CD8-positive, alpha-beta memory T cell (primary cell): ENCODE results near the gene ZNF687. TPM values are rescaled to one million over a fixed set of nuclear protein-coding genes. Genes with fewer than 3 reads are reported as not detected.
"Not testable (repeated sequence)": the region's sequence is repeated elsewhere in the genome, so short reads cannot be mapped to it uniquely, and the experiment has no call there.

Experiments
- CTCF ChIA-PET: fragments of 350-600 bp; sonication (Branson Sonifier 250); formaldehyde crosslinking; loops from one replicate; lab custom pipeline; 2021; ENCODE audit warnings: antibody characterized with exemption; lab: Charles Lee
- POLR2A ChIA-PET: fragments of 350-600 bp; sonication (Branson Sonifier 250); formaldehyde crosslinking; loops from one replicate; lab custom pipeline; 2021; ENCODE audit warnings: antibody characterized with exemption; lab: Charles Lee
- DNase-seq, 5 donors: peaks; one replicate each; pipeline versions ENCODE4 v3.0.0 to v3.0.0-alpha.2; 2020 to 2022; ENCODE audit warnings: mixed read lengths in 1 of 5
- H3K27ac ChIP-seq: one replicate; pipeline ENCODE4 v1.7.0; 2013; ENCODE audit warnings: low read depth, mild to moderate bottlenecking, low read length, moderate library complexity
- H3K27me3 ChIP-seq: 2 replicates; pipeline ENCODE4 v1.7.0; 2013; ENCODE audit warnings: low read length, mild to moderate bottlenecking; ENCODE audit not compliant: insufficient read depth, poor library complexity, severe bottlenecking
- H3K36me3 ChIP-seq: 2 replicates; pipeline ENCODE4 v1.7.0; 2013; ENCODE audit warnings: mild to moderate bottlenecking, low read length, moderate library complexity; ENCODE audit not compliant: insufficient read depth
- H3K4me1 ChIP-seq: 2 replicates; pipeline ENCODE4 v1.7.0; 2013; ENCODE audit warnings: mild to moderate bottlenecking, low read length, moderate library complexity; ENCODE audit not compliant: insufficient read depth
- H3K4me3 ChIP-seq: 2 replicates; pipeline ENCODE4 v1.7.0; 2013; ENCODE audit warnings: mild to moderate bottlenecking, low read length
- H3K9me3 ChIP-seq: 2 replicates; pipeline ENCODE4 v1.7.0; 2013; ENCODE audit warnings: mild to moderate bottlenecking, low read length
- H3K27ac Mint-ChIP-seq, 8 donors: one replicate each; pipeline ENCODE4 v1.8.0; 2020 to 2021; ENCODE audit warnings: mixed read lengths in 8 of 8, mild to moderate bottlenecking in 6 of 8, inconsistent platforms in 3 of 8, moderate library complexity in 3 of 8
- H3K27me3 Mint-ChIP-seq, 2 donors: one replicate each; pipeline ENCODE4 v1.8.0; 2020 to 2021; ENCODE audit warnings: mixed read lengths in 2 of 2, mild to moderate bottlenecking in 1 of 2, moderate library complexity in 1 of 2
- H3K36me3 Mint-ChIP-seq, 3 donors: one replicate each; pipeline ENCODE4 v1.8.0; 2020 to 2021; ENCODE audit warnings: mixed read lengths in 3 of 3, inconsistent platforms in 1 of 3, mild to moderate bottlenecking in 1 of 3
- H3K4me1 Mint-ChIP-seq, 3 donors: one replicate each; pipeline ENCODE4 v1.8.0; 2020 to 2021; ENCODE audit warnings: mixed read lengths in 3 of 3, inconsistent platforms in 1 of 3, mild to moderate bottlenecking in 1 of 3
- H3K4me3 Mint-ChIP-seq, 7 donors: one replicate each; pipeline ENCODE4 v1.8.0; 2020 to 2021; ENCODE audit warnings: mixed read lengths in 7 of 7, mild to moderate bottlenecking in 6 of 7, moderate library complexity in 4 of 7, inconsistent platforms in 2 of 7
- H3K9me3 Mint-ChIP-seq, 5 donors: one replicate each; pipeline ENCODE4 v1.8.0; 2020 to 2022; ENCODE audit warnings: mixed read lengths in 5 of 5, mild to moderate bottlenecking in 3 of 5, moderate library complexity in 2 of 5, inconsistent platforms in 1 of 5
- polyA plus RNA-seq: library from polyadenylated mRNA; unstranded; fragments of 300-500 nt; fragmentation: Illumina TruSeq; gene quantifications from one replicate; pipeline ENCODE4 v1.2.3, GENCODE V29; 2021
- total RNA-seq, 2 experiments: library from RNA; stranded (reverse); gene quantifications; one replicate each; pipeline ENCODE4 v1.2.3, GENCODE V29; 2021

Gene ZNF687
- total and polyA plus RNA-seq, 3 experiments from 2014 or later, result 1.6 to 26.5 (median 23.8) TPM

DNA sequence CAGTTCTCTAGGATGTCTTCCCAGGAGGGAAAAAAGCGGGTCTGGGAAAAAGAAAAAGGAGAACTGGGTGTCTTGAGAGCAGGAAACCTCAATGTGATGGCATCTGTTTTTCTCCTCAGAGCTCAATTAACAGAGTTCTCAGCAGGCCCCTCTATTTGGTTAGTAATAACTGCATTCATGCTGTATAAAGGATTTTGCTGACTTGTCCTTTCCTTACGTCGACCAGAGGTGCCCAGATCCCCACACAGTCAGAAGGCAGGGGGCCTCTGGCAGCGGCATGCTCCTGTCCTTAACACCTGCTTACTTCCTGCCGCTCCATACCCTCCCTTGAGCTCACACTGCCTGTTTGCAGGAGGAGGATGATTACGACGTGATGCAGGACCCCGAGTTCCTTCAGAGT lies 15.3 kb upstream of the ZNF687 start:
- Histone ChIP-seq H3K27me3 (no peaks in the 10 kb centered on the region), H3K4me3 (no peak overlapping the region), H3K9me3 (no peaks in the 10 kb centered on the region), H3K36me3 (peaks cover 39% of the 10 kb centered on the region), H3K4me1 (no peaks in the 10 kb centered on the region), H3K27ac (no peak overlapping the region)
- DNase-seq, result no peak
- H3K4me1 Mint-ChIP-seq, result peaks cover 0 to 5% (median 0%) of the 10 kb centered on the region in 3 donors
- no peaks in the 10 kb centered on the region for H3K27me3 Mint-ChIP-seq
- POLR2A ChIA-PET, result no interaction called here
- H3K36me3 Mint-ChIP-seq, result peaks cover 10 to 66% (median 13%) of the 10 kb centered on the region in 3 donors
- H3K27ac Mint-ChIP-seq, result peak overlapping the region in 1 of 8 donors; percentile 61
- CTCF ChIA-PET, result no interaction called here
- H3K4me3 Mint-ChIP-seq, result no peak overlapping the region
- no peaks in the 10 kb centered on the region for H3K9me3 Mint-ChIP-seq

DNA sequence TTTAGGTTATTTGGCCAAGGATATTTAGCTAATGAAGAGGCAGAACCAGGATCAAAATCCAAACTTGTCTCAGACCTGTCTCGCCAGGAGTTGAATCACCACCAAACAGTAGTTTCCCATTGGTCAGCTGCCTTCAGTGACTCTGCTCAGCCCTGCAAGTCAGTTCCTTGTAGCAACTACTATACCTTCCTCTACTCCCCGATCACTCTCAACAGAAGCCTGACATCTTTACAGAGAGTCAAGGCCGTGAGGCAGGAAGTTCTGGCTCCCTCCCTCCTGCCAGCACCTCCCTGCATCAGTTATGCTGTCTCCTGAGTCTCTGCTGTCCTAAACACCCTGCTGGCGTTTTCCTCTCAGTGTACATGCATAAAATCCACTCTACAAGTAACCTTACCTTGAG lies 14.3 kb upstream of the ZNF687 start:
- CTCF ChIA-PET, result no interaction called here
- Mint-ChIP-seq H3K27ac (peak overlapping the region in 1 of 8 donors; percentile 73), H3K4me3 (no peak overlapping the region), H3K9me3 (no peaks in the 10 kb centered on the region), H3K4me1 (no peaks in the 10 kb centered on the region), H3K27me3 (no peaks in the 10 kb centered on the region), H3K36me3 (peaks cover 10 to 64% (median 15%) of the 10 kb centered on the region in 3 donors)
- H3K4me1 ChIP-seq, result no peaks in the 10 kb centered on the region
- H3K4me3 ChIP-seq, result no peak overlapping the region
- POLR2A ChIA-PET, result no interaction called here
- H3K9me3 ChIP-seq, result no peaks in the 10 kb centered on the region
- no peak for DNase-seq
- H3K27me3 ChIP-seq, result no peaks in the 10 kb centered on the region
- no peak overlapping the region for H3K27ac ChIP-seq
- H3K36me3 ChIP-seq, result peaks cover 31% of the 10 kb centered on the region

DNA sequence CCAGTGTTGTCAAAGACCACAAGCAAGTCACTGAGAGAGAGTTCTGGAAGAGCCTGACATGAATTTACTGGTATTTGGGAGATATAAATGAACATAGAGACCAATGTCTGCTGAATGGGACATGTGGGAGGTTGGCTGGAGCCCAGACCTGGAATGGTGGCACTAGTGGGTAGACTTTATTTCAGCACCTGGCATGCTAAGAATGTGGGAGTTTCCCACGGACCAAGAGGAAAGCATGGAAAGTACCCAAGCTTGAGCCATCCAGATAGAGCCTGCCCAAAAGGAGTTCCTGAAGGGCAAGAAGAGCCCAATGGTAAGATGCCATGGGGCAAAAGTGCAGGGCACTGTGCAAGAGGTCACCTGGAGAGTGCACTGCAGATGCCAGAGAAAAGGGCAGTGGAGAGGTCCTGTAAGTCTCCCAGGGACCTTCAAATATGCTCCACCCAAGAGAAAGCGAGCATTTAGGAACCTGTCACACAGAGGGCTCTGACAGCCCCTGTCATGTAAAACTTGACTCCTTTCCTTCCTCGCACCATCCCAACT lies 8.1 kb upstream of the ZNF687 start:
- CTCF ChIA-PET, result no interaction called here
- POLR2A ChIA-PET, result no interaction called here
- Mint-ChIP-seq H3K9me3 (no peaks in the 10 kb centered on the region), H3K36me3 (peaks cover 0 to 18% (median 4%) of the 10 kb centered on the region in 3 donors), H3K27ac (peak overlapping the region in 1 of 8 donors; percentile 60), H3K4me1 (no peaks in the 10 kb centered on the region), H3K27me3 (peaks cover 0 to 2% of the 10 kb centered on the region in 2 donors), H3K4me3 (no peak overlapping the region)
- H3K27ac ChIP-seq, result no peak overlapping the region
- no peak for DNase-seq
- H3K36me3 ChIP-seq, result no peaks in the 10 kb centered on the region
- H3K4me1 ChIP-seq, result no peaks in the 10 kb centered on the region
- no peaks in the 10 kb centered on the region for H3K27me3 ChIP-seq
- H3K9me3 ChIP-seq, result no peaks in the 10 kb centered on the region
- no peak overlapping the region for H3K4me3 ChIP-seq

DNA sequence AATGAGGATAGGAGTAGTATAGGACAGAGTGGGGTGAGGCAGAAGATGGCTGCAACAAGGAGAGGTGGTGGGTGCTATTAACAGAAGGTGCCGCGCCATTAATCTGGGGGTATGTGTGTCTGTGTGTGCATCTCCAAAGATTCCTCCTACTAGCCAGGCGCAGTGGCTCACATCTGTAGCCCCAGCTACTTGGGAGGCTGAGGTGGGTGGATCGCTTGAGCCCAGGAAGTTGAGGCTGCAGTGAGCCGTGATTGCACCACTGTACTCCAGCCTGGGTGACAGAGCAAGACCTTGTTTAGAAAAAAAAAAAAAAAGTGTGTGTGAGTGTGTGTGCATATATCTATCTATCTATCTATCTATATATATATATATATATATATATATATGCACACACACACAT lies 6.8 kb upstream of the ZNF687 start:
- H3K36me3 Mint-ChIP-seq, result peaks cover 0 to 14% (median 2%) of the 10 kb centered on the region in 3 donors
- H3K9me3 Mint-ChIP-seq, H3K4me3 Mint-ChIP-seq, H3K4me1 Mint-ChIP-seq, H3K4me1 ChIP-seq, H3K27me3 Mint-ChIP-seq, H3K4me3 ChIP-seq, H3K27ac ChIP-seq, H3K9me3 ChIP-seq, POLR2A ChIA-PET, H3K27ac Mint-ChIP-seq, H3K36me3 ChIP-seq, CTCF ChIA-PET, DNase-seq, H3K27me3 ChIP-seq: not testable (repeated sequence)

DNA sequence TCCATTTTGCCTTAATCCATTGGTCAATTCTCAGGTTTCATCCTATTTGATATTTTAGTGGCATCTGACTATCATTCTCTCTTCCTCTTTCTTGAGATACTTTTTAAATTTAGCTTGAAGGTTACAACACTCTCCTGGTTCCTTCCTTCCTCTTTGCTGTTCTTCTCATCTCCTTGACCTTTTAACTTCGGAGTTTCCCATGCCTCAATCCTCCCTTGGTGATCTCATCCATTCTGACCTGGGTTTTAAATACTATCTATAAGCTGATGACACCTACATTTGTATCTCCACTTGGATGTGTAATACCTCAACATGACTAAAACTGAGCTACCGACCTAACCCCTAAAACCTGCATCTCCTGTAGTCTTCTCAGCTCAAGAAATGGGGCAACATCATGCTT lies 4.8 kb upstream of the ZNF687 start:
- Histone ChIP-seq H3K27ac (no peak overlapping the region), H3K4me1 (peaks cover 6% of the 10 kb centered on the region), H3K36me3 (no peaks in the 10 kb centered on the region), H3K4me3 (no peak overlapping the region), H3K27me3 (no peaks in the 10 kb centered on the region), H3K9me3 (no peaks in the 10 kb centered on the region)
- Mint-ChIP-seq H3K27ac (peak overlapping the region in 1 of 8 donors; percentile 52), H3K9me3 (no peaks in the 10 kb centered on the region), H3K27me3 (peaks cover 0 to 7% of the 10 kb centered on the region in 2 donors), H3K4me3 (no peak overlapping the region), H3K4me1 (peaks cover 6 to 12% (median 6%) of the 10 kb centered on the region in 3 donors), H3K36me3 (peaks cover 0 to 16% (median 2%) of the 10 kb centered on the region in 3 donors)
- DNase-seq, result no peak
- ChIA-PET CTCF (interaction anchor here (1.0 kb wide), 1 partner anchor 15 kb away, joined by 3 read pairs; no protein-coding TSS in a partner anchor), POLR2A (no interaction called here)

DNA sequence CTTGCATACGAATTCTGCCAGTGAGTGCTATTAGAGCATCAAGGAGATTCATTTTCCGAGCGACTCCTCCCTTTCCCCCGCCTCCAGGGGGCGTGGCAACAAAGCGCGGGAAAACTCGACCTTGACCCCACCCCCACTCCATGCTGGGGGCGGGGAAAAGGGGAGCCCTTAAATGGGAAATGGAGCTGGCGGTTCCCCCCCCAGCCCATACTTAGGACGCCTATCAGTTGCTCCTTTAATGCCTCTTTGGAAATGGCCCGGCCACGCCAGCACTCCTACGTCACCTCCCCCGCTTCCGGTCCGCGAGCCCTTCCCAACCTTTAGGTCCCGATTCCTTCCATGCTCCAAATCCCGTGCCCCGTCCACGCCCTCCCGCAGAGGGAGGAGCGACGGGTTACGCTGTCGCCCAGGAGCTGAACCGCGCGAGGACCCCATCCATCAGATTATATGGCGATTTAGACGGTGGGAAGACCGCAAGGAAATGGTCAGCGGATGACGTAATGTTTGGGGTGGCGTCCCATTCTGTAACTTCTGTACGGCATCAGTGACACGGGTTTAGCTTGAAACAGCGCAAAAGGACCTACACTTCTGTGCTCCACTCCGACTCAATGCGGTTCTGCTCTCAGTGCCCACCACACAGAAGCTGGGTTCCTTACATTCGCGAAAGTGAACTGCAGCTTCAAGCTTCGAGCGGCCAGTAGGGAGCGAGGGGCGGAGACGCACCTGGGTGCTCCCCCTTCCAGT lies 702 bp upstream of the ZNF687 start:
- DNase-seq, result peak; percentile 92 to 95 (median 92)
- peak overlapping the region; percentile 96 for H3K4me3 ChIP-seq
- H3K27me3 ChIP-seq, result no peaks in the 10 kb centered on the region
- peaks cover 7% of the 10 kb centered on the region for H3K36me3 ChIP-seq
- Mint-ChIP-seq H3K4me1 (peaks cover 29 to 36% (median 35%) of the 10 kb centered on the region in 3 donors), H3K27ac (peak overlapping the region; percentile 96 to 98 (median 98)), H3K36me3 (peaks cover 0 to 31% (median 0%) of the 10 kb centered on the region in 3 donors), H3K9me3 (no peaks in the 10 kb centered on the region), H3K27me3 (peaks cover 0 to 7% of the 10 kb centered on the region in 2 donors), H3K4me3 (peak overlapping the region; percentile 93 to 98 (median 97))
- H3K9me3 ChIP-seq, result no peaks in the 10 kb centered on the region
- peaks cover 22% of the 10 kb centered on the region for H3K4me1 ChIP-seq
- ChIA-PET POLR2A (interaction anchor here (0.6 to 1.7 kb wide), 9 partner anchors 9 to 1046 kb away, joined by 3 to 8 read pairs (median 3); partner anchors contain the start of genes PI4KB, PSMB4, PSMD4 and RPRD2), CTCF (interaction anchor here (0.8 to 1.3 kb wide), 7 partner anchors 13 to 117 kb away, joined by 3 to 8 read pairs (median 4); partner anchors contain the start of gene PI4KB)
- peak overlapping the region; percentile 98 for H3K27ac ChIP-seq

DNA sequence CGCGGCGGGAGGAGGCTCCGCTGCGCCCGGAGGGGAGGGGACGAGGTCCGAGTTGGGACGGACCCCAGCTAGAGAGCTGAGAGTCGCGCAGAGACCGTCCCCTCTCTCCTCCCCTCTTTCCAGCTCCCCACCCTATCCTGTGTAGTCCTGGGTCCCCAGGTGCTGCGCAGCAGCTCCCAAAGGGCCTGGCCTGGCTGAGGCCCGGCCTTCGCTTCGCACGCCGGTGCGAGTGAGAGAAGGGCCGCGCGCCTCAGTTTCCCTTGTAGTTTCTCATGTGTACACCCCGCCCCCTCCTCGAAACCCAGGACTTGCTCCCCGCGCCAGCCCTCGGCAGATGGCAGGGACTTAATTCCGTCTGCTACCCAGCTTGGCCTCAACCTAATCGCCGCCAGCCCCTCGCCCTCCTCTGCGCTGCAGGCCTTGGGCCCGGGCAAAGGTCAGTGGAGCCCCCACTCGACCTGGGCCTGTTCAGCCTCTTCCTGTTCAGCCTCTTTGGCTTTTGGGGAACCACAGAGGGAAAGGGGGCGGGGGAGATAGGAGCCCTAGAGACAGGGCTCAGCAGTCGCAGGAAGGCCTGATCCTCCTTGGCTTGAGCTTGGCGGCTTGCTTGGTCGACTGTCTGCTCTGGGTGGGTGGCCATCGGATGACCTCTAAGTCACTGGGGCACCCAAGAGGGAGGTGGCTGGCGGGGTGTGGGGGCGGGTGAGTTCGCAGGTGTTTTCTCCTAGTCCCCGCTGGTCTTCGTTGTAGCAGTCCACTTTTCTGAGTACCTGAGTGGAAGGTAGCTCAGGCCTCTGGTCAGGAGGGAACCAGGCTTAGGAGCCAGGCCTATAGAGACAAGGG lies 1.0 kb downstream of the ZNF687 start:
- H3K4me1 ChIP-seq, result peaks cover 22% of the 10 kb centered on the region
- Mint-ChIP-seq H3K4me1 (peaks cover 29 to 42% (median 35%) of the 10 kb centered on the region in 3 donors), H3K27me3 (peaks cover 0 to 7% of the 10 kb centered on the region in 2 donors), H3K36me3 (peaks cover 0 to 47% (median 2%) of the 10 kb centered on the region in 3 donors), H3K27ac (peak overlapping the region; percentile 86 to 97 (median 91)), H3K4me3 (peak overlapping the region; percentile 89 to 98 (median 96)), H3K9me3 (no peaks in the 10 kb centered on the region)
- DNase-seq, result peak; percentile 3 to 53 (median 25)
- peaks cover 18% of the 10 kb centered on the region for H3K36me3 ChIP-seq
- no peaks in the 10 kb centered on the region for H3K27me3 ChIP-seq
- ChIA-PET POLR2A (interaction anchor here (0.6 to 1.7 kb wide), 8 partner anchors 12 to 919 kb away, joined by 3 to 7 read pairs (median 3); partner anchors contain the start of genes PI4KB, PSMD4 and RPRD2), CTCF (interaction anchor here (1.1 to 3.5 kb wide), 4 partner anchors 18 to 58 kb away, joined by 3 to 11 read pairs (median 3); no protein-coding TSS in a partner anchor)
- H3K4me3 ChIP-seq, result peak overlapping the region; percentile 96
- peak overlapping the region; percentile 98 for H3K27ac ChIP-seq
- no peaks in the 10 kb centered on the region for H3K9me3 ChIP-seq
